ENCODE data around the gene RNU5B-1. TPM values are rescaled to one million over a fixed set of nuclear protein-coding genes. Genes with fewer than 3 reads are reported as not detected.

RNU5B-1 gene
- not detected in 2 replicates for total RNA-seq

DNA sequence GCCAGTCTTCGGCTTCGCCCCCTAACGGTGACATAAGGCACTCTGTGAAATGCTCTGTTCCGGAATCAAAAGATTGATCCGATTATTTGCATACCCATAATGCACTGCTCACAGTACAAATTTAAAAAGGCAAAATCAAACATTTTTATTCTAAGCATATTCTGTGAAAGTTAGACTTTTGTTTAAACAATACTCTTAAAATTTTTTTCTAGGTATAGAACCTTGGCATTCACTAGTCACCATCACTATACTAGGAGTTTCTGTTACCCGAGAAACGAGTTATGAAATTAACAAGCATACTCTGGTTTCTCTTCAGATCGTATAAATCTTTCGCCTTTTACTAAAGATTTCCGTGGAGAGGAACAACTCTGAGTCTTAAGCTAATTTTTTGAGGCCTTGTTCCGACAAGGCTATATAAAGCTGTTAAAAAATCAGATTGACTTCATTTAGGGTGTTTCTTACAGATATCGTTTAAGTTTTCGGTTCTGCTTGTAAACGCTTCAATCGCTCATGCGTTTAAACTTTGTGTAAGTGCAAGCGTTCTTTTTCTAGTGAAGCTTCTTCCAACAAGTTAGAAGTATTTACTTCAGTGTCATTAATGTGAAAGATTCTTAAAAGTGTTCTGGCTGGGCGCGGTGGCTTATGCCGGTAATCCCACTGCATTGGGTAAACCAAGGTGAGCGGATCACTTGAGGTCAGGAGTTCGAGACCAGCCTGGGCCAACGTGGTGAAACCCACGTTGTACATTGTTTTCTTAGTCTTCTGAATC is at the start of gene RNU5B-1:
Gene RNU5B-1 (plus strand): TSS at position 297 of the 769 bp plus-strand sequence.

DNA sequence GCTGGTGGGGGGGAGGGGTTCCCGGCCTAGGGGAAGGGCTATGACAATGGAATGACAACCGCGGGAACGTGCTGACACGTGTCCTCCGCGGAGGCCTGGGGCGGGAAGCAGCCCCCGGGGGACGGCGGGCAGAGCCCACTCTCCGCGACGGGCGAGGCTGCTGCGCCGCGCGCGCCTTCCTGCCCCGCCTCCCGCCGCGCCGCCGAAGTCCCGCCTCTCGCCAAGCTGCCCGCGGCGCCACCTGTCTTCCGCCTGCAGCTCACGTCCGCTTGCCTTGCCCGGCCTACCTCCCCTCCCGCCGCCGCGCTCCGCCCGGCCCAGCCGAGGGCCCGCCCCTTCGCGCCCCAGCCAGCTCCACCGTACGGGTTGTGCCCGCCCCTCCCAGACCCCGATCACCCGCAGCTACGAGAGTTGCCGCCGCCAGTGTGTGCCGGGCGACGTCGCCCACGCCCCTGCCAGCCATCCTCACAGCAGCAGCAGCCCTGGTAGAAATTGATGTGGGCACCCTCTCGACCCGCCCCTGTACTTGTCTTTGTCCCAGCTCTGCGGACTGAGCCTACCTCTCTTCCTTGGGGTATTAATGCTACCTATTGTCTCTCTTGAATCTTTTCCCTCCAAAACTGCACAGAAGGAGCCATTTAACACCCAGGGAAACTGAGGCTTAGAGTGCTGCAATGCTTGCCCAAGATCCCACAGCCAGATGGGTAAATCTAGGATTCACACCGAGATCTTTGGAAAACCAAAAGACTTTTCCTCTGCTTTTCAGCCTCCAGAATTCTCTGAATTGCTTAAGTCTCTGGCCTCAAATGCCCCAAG is 17.6 kb upstream of the RNU5B-1 start, which contains the start of gene PARP16:
Gene PARP16 (minus strand): TSS at position 180 of the 816 bp plus-strand sequence. CDS start 457 bp downstream, outside the sequence.

Small RNAs within 50 kb of the gene (small RNA-seq; reads per million reads assigned to genes)
- gene RNU5A-1 (ENCODE audit: low replicate concordance) (580 reads per million, percentile 99 among the genes with 10 or more reads in this experiment), gene RNU5B-1 (ENCODE audit: low replicate concordance) (799 reads per million, percentile 99 among the genes with 10 or more reads in this experiment), gene SNORA24B (ENCODE audit: low replicate concordance) (50.8 reads per million, percentile 98 among the genes with 10 or more reads in this experiment)

Other genes starting within 250 kb of the RNU5B-1 start
- gene RASL12, start 236.7 kb upstream of the RNU5B-1 start, total RNA-seq: 0.22 and 1.6 TPM in 2 replicates
- not detected in 2 replicates for gene KBTBD13, start 227.9 kb upstream of the RNU5B-1 start, total RNA-seq
- gene UBAP1L, start 189.5 kb upstream of the RNU5B-1 start, total RNA-seq: 2.1 and 2.2 TPM in 2 replicates
- gene PDCD7, start 170.9 kb upstream of the RNU5B-1 start, total RNA-seq: 15.1 and 26.1 TPM in 2 replicates
- 34.5 and 39.8 TPM in 2 replicates for gene CLPX, start 119.3 kb upstream of the RNU5B-1 start, total RNA-seq
- not detected in 2 replicates for gene CILP, start 93.2 kb upstream of the RNU5B-1 start, total RNA-seq
- gene PARP16, start 17.8 kb upstream of the RNU5B-1 start, total RNA-seq: 3.0 and 5.0 TPM in 2 replicates
- not detected in 2 replicates for gene RNU5A-1, start 8.6 kb upstream of the RNU5B-1 start, total RNA-seq
- gene IGDCC3, start 73.3 kb downstream of the RNU5B-1 start, total RNA-seq: not detected in 2 replicates
- gene IGDCC4, start 118.3 kb downstream of the RNU5B-1 start, total RNA-seq: 5.9 and 10.3 TPM in 2 replicates
- 28.7 and 39.4 TPM in 2 replicates for gene DPP8, start 213.0 kb downstream of the RNU5B-1 start, total RNA-seq
- gene HACD3, start 225.8 kb downstream of the RNU5B-1 start, total RNA-seq: 40.9 and 79.7 TPM in 2 replicates